ENCODE results near the gene CAMK1D. TPM values are rescaled to one million over a fixed set of nuclear protein-coding genes. Genes with fewer than 3 reads are reported as not detected.

The CAMK1D gene
- total RNA-seq, 1 donor from 2014 or later: 7.6 TPM

DNA sequence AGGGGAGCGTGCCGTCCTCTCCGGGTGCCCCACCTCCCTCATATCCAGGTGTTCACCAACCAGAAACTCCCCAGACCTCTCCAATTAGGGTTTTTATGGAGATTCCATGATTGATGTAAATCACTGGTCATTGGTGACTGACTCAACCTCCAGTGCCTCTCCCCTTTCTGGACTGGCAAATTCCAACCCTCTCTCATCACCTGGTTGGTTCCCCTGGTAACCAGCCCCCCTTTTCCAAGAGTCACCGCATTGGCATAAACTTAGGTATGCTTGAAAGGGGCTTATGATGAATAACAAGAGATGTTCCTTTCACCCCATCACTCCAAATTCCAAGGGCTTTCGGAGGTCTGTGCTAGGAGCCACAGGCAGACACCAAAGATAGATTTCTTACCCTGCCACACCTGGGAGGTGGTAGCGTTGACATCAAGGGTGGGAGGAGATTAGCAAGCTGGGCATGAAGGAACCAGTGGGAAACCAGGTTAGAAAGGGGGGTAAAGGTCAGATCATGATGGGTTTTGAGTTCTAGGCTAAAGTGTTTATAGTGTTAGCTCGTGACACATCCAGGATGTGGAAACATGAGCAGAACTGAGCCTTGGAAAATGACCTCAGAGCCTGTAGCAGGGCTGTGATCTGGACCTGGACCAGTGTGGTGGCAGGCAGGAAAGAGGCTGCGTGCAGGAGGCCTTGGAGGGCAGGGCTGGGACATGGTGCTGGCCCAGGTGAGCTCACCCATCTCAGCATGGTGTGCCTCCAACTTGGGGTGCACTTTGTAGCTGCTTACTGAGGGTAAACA, 45.1 kb downstream of the CAMK1D start:
- TF ChIP-seq, protein P1, sequence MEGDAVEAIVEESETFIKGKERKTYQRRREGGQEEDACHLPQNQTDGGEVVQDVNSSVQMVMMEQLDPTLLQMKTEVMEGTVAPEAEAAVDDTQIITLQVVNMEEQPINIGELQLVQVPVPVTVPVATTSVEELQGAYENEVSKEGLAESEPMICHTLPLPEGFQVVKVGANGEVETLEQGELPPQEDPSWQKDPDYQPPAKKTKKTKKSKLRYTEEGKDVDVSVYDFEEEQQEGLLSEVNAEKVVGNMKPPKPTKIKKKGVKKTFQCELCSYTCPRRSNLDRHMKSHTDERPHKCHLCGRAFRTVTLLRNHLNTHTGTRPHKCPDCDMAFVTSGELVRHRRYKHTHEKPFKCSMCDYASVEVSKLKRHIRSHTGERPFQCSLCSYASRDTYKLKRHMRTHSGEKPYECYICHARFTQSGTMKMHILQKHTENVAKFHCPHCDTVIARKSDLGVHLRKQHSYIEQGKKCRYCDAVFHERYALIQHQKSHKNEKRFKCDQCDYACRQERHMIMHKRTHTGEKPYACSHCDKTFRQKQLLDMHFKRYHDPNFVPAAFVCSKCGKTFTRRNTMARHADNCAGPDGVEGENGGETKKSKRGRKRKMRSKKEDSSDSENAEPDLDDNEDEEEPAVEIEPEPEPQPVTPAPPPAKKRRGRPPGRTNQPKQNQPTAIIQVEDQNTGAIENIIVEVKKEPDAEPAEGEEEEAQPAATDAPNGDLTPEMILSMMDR (IDR thresholded peaks at IDR 0.05; ENCODE audit: unreplicated experiment): no peak
- Mint-ChIP-seq H3K27ac (no peak overlapping the region), H3K4me3 (no peak overlapping the region), H3K4me1 (peaks cover 7% of the 10 kb centered on the region), H3K36me3 (no peaks in the 10 kb centered on the region), H3K27me3 (ENCODE audit: low read depth) (peaks cover 14% of the 10 kb centered on the region), H3K9me3 (no peaks in the 10 kb centered on the region)
- DNase-seq (ENCODE audit: low spot score in 2 of 2, unreplicated experiment in 2 of 2): peak in 1 of 2 experiments; percentile 11

DNA sequence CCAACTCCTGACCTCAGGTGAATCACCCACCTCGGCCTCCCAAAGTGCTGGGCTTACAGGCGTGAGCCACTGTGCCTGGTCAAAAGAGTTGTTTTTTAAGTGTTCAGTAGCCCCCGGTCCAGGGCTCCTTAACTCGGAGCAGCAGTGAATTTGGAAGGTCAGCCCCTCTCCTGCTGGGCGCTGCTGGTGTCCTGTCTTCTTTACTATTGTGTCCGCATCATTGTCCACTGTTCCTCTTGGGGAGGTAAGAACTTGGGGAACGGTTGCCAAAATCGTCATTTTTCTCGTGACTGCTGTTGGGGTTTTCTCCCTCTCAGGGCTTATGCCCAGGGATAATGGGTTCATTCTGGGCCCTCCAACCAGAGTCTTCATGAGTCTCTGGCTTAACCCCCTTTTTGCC, 46.7 kb downstream of the CAMK1D start:
- peak in 1 of 2 experiments; percentile 24 for DNase-seq (ENCODE audit: low spot score in 2 of 2, unreplicated experiment in 2 of 2)
- no peak overlapping the region for H3K4me3 Mint-ChIP-seq
- no peak overlapping the region for H3K27ac Mint-ChIP-seq
- no peaks in the 10 kb centered on the region for H3K9me3 Mint-ChIP-seq
- H3K36me3 Mint-ChIP-seq: no peaks in the 10 kb centered on the region
- peaks cover 3% of the 10 kb centered on the region for H3K27me3 Mint-ChIP-seq (ENCODE audit: low read depth)
- peaks cover 5% of the 10 kb centered on the region for H3K4me1 Mint-ChIP-seq
- TF ChIP-seq, protein P1 (IDR thresholded peaks at IDR 0.05; ENCODE audit: unreplicated experiment): no peak

DNA sequence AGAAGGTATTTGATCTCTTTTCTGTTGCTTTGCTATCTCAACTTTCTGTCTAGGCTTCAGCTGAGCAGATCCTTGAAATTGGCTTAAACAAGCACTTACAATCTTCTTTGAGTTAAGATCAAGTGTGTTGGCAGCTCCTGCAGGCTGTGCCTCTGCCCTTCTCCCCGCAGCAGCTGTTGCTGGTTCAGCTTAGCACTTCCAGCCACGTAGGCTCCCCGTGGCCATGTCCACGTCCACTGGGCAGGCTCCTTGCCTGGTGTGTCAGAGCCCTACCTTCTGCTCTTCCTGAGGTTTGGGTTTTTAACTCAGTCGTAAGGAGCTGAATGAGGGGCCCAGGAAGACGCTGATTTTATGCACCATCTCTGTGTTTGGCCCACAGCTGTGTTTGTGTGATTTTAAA, 47.2 kb downstream of the CAMK1D start:
- Mint-ChIP-seq H3K4me1 (peaks cover 2% of the 10 kb centered on the region), H3K9me3 (no peaks in the 10 kb centered on the region), H3K36me3 (no peaks in the 10 kb centered on the region), H3K4me3 (no peak overlapping the region), H3K27ac (no peak overlapping the region), H3K27me3 (ENCODE audit: low read depth) (peaks cover 2% of the 10 kb centered on the region)
- DNase-seq (ENCODE audit: low spot score in 2 of 2, unreplicated experiment in 2 of 2): peak in 1 of 2 experiments; percentile 16
- TF ChIP-seq, protein P1 (IDR thresholded peaks at IDR 0.05; ENCODE audit: unreplicated experiment): no peak

DNA sequence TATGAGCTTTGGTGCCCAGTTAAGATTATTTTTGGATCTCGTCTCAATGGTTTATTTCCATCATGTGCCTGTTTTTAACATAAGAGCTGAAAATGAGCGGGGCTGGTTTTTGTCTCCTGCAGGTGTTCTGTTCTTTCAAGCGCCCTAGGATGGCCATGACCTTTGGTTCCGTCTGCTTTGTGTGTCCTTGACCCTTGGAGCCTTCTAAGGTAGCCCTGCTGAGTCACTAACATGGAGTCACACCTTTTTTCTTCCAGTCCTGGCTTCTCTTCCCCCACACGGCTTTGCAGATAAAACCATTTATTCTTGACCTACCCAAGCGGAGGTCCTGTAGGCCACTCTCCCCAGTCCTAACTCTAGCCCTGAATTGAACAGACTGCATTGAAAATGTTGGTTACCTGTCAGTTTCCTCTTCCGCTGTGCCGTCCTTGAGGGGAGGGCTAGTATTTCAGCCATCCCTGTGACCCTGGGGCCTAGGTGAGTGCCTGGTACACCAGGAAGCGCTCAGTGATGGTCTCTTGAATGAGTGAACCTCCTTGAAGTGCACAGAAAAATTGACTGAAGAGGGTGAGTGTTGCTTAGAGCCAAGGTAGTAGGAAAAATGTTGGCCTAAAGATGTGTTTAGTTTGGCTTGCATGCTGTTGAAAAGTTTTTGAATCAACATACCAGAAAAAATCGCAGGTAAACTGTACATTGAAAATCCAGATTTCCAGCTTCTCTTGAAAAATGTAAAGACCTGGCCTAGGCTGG, 48.0 kb downstream of the CAMK1D start:
- H3K36me3 Mint-ChIP-seq: no peaks in the 10 kb centered on the region
- no peak overlapping the region for H3K27ac Mint-ChIP-seq
- peaks cover 4% of the 10 kb centered on the region for H3K27me3 Mint-ChIP-seq (ENCODE audit: low read depth)
- peaks cover 2% of the 10 kb centered on the region for H3K4me1 Mint-ChIP-seq
- no peak overlapping the region for H3K4me3 Mint-ChIP-seq
- no peak for DNase-seq (ENCODE audit: low spot score in 2 of 2, unreplicated experiment in 2 of 2)
- H3K9me3 Mint-ChIP-seq: no peaks in the 10 kb centered on the region
- TF ChIP-seq, protein P1 (IDR thresholded peaks at IDR 0.05; ENCODE audit: unreplicated experiment): no peak

DNA sequence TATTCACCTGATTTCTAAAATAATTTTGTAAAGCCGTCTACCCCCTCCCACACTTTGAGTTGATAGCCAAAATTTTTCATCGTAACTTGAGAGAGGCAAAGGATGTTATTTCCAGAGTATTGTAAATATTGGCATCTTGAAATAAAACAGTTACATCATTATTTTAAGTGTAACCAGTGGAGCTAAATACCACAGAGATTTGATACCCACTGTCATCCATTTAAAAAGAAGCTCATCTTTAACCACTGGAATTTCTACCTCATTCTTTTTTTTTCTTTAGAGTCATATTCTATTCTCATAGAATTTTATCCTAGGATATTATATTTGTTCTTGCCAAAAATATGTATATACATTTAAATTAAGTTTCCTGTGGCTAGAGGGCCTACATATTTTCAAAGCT, 48.6 kb downstream of the CAMK1D start:
- H3K27me3 Mint-ChIP-seq (ENCODE audit: low read depth): peaks cover 6% of the 10 kb centered on the region
- no peaks in the 10 kb centered on the region for H3K36me3 Mint-ChIP-seq
- H3K4me3 Mint-ChIP-seq: no peak overlapping the region
- no peaks in the 10 kb centered on the region for H3K9me3 Mint-ChIP-seq
- H3K4me1 Mint-ChIP-seq: peaks cover 2% of the 10 kb centered on the region
- no peak overlapping the region for H3K27ac Mint-ChIP-seq
- TF ChIP-seq, protein P1 (IDR thresholded peaks at IDR 0.05; ENCODE audit: unreplicated experiment): no peak
- no peak for DNase-seq (ENCODE audit: low spot score in 2 of 2, unreplicated experiment in 2 of 2)

Data from mesothelial cell of epicardium (in vitro differentiated cells).